HG03095 (cell line): ENCODE data around the gene SEPTIN12.
"Not testable (repeated sequence)": the region's sequence is repeated elsewhere in the genome, so short reads cannot be mapped to it uniquely, and the experiment has no call there.

ENCODE experiments used
- ATAC-seq: cut with Tn5 transposase; IDR thresholded peaks from one replicate; pipeline ENCODE4 v1.9.1; 2021; ENCODE audit warnings: moderate library complexity; ENCODE audit not compliant: unreplicated experiment

Gene SEPTIN12

DNA sequence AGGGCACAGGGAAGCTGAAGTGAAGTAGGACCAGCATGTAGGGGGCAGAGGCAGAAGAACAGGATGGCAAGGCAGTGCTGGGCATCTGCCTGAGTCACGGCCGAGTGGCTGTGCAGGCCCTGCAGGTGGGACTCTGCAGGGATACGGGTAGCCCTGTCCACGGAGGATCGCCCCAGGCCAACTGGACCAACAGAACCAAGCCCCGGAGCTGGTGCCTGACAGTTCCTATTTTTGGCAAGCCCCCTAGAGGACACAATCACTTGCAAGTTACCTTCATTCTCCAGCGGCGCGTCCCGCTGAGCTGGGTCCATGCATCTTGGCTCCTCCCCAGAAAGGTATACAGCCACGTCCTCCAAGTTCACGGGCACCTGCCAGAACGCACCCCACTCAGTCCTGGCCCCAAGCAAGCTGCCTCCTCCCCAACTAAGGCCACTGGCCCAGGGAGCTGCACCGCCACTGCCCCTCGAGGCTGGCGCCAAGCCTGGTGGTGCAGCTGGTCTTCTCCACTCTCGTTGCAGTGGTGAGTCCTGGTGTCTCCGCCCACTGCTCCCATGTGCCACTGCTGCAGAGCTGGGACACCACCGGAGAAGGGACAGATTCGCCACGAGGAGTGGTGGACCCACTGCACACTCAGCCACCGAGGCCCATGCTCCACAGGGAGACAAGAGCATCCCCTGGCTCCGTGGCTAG, 27.8 kb downstream of the SEPTIN12 start:
- no peak for ATAC-seq

DNA sequence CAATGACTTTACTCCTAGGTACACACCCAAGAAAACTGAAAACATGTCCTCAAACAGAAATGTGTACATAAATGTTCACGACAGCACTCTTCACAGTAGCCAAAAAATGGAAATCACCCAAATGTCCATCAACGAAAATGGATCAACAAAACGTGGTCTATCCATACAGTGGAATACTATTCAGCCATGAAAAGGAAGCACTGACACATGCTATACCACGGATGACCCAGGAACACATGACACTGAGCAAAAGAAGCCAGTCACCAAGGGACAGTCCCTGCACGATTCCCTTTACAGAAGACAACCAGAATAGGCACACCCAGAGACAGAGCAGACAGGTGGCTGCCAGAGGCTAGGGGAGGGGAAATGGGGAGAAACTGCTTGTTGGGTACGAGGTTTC, 32.5 kb downstream of the SEPTIN12 start:
- ATAC-seq: no peak

DNA sequence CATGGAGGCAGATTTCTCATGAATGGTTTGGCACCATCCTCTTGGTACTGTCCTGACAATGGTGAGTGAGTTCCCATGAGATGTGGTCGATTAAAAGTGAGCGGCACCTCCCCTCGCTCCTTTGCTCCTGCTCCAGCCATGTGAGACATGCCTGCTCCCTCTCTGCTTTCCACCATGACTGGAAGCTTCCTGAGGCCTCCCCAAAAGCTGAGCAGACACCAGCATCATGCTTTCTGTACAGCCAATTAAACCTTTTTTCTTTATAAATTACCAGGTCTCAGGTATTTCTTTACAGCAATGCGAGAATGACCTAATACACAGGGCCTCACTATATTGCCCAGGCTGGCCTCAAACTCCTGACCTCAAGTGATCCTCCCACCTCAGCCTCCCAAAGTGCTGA, 33.3 kb downstream of the SEPTIN12 start:
- ATAC-seq: no peak

DNA sequence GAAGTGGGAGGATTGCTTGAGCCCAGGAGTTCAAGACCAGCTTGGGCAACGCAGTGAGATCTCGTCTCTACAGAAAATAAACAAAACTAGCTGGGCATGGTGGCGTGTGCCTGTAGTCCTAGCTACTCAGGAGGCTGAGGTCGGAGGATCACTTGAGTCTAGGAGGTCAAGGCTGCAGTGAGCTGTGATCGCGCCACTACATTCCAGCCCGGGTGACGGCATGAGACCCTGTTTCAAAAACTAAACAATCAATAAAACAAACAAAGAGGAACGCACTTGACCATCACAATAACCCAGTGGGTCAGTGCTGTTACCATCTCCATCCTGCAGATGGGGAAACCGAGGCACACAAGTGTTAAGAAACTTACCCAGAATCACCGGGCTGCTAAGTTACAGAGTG, 34.9 kb downstream of the SEPTIN12 start:
- no peak for ATAC-seq

DNA sequence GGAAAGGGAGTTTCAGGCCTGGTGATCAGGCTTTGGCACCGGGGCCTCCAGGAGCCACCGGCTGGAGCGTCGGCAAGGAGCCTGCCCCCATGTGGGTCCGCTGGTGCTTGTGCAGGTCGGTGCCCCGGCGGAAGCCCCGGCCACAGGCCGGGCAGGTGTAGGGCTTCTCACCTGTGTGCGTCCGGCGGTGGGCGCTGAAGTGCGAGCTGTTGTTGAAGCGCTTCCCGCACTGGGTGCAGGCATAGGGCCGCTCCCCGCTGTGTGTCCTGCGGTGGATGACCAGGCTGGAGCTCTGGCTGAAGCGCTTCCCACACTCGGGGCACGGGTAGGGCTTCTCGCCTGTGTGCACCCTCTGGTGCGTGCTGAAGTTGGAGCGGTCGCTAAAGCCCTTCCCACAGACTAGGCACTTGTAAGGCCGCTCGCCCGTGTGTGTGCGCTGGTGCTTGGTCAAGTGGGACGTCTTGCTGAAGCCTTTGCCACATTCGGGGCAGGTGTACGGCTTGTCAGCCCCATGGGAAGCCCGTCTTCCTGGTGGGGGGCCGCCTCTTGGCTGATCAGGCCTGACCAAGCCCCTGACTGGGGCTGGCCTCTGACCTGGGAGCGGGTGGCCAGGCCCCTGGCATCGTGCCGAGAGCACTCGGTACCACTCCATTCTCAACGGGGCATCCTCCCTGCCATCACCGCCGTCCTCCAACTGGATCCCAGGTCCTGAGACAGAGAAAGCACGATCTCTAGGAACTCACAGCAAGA, 35.6 kb downstream of the SEPTIN12 start:
- ATAC-seq: no peak

DNA sequence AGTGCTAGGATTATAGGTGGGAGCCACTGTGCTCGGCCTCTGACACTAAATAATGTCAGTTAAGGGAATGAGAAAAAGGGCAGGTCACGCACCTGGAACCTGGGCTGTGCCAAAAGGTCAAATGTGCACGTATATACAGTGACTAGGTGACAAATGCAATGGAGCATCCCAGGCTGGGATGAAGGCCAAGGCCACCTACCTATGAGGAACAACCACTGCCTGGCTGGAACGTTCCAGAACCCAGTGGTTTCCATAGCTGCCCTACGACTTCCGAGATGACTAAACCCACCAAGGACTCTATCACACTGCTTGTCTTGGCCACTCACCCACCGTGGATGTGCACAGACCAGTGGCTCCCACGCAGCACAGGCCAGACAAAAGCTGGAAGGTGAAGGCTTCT, 37.2 kb downstream of the SEPTIN12 start:
- no peak for ATAC-seq

DNA sequence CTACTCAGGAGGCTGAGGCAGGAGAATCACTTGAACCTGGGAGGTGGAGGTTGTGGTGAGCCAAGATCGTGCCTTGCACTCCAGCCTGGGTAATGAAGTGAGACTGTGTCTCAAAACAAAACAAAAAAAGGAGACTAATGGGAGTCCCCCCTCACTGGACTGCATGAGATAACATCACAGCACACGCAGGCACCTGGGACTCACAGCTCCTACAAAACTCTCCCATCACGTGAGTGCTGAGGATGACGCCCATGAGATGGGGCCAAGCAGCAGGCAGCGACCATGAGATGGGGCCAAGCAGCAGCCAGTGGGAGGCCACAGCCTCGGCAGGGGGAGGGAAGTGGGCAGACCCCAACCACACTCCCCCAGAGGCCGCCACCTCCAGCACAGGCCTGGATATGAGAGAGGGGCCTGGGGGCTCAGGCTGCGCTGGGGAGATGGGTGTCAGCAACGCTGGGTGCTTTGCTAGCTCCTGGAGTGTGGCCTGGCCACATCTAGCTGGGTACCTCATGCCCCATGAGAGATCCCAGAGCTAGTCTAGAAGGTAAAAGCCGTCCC, 38.4 kb downstream of the SEPTIN12 start:
- ATAC-seq: no peak

DNA sequence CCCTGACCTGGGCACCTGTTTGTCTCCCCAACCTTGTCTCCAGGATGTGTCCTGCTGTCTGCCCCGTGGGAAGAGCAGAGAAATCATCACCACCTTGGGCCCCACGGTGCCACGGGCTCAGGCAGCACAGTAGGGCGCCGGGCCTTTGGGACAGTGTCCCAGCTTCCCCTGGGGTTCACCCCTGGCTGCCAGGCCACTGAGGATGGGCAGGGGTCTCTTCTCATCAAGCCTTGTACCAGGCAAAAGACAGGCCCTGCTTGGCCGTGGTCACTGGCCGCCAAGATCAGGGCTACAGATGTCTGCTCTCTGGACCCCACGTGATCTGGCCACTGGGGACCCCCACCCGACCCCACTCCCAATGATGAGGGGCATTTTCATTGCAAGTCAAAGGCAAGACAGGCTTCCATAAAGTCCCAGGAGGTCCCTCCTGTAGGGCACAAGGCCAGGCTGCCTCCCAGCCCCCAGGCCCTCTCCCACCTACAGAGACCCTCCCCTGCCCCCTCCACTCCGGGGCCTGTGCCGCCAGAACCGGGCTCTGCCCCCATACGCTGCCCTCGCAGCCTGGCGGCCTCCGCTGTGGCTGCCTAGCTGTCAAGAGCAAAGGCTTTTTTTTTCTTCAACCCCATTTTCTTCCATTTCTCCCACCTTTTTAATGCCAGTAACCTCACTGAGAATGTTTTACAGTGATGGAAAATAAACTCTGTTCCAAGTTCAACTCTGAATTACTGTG, 39.3 kb downstream of the SEPTIN12 start:
- ATAC-seq: no peak

DNA sequence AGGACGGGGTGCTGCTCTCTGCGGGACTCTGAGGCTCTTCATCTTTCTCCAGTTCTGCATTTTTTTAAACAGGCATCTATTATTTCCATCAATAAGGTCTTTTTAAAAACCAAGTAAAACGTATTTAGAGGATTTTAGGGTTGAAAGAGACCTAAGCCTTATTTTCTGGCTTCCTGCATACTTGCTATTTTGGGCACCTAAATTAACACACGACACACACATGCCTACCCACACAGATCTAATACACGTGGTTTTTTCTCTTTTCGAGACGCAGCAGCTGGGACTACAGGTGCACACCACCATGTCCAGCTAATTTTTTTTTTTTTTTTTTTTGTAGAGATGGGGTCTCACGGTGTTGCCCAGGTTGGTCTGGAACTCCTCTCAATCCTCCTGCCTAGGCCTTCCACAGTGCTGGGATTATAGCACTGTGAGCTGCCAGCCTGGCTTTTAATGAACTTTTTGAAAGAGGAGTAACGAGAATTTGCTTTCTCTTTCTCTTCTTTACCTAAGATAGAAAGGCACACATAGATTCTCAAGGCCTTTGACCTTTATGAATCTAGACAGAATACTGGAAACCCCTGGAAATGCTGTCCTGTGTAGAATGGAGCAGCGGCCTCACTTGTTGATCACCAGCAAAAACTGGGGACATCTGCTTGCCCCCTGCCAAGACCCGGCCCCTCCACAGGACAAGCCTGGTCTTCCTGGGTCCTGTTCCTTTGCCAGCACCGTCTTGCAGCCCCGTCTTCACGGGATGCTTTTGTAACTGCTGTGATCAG, 40.1 kb downstream of the SEPTIN12 start:
- ATAC-seq: no peak

DNA sequence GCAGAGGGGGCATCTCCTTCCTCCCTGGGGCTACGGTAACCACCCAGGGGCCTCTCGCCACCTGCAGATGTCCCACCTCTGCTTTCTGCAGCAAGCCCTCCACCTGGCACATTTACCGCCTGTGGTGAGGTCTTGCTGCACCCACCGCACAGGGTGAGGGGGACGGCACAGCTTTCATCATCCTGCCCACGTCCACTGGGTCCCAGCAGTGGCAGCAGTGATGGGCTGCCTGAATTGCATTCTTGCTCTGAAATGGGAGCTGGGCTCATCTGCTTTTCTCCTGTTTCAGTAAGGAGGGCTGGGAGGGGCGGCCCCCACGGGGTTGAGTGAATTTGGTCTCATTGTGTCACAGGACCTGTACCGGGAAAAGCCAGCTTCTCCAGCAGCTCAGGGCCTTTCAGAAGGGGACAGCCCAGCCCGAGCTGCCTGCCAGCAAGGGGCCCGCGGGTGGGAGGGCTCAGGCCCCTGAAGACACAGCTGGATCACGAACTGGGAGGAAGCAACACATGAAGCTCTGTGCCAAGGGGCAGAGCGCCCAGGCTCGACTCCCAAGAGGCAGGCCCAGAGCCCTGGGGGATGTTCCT, 41.1 kb downstream of the SEPTIN12 start:
- no peak for ATAC-seq

DNA sequence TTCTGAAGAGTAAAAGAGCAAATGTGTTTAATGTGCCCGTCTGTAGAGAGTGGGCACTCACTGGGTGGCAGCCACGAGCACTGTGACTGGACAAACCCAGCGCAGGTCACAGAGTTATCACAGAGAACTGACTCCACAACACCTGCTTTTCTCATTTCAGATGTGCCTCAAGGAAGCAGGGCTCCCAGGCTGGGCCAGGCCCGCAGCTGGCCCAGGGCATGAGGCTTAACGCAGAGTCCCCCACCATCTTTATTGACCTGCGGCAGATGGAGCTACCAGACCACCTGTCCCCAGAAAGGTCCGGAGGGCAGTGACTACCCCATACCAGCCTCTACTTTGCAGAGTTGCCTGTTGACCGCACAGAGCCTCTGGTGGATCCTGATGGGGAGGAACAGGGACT, 41.9 kb downstream of the SEPTIN12 start:
- ATAC-seq: no peak

DNA sequence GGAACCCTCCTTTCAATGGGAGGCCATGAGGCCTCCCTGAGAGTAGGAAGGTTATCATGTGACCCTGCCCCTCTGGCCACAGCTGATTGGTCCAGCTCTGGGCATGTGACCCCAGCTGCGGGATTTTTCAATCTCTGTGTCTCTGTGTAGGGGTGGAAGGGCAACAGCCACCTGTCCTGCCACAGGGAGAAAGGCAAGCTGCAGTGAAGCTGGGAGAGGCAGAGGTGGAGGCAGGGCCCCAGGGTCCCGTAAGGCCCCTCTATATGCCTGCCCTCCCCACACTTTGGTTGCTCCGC, 42.9 kb downstream of the SEPTIN12 start:
- no peak for ATAC-seq

DNA sequence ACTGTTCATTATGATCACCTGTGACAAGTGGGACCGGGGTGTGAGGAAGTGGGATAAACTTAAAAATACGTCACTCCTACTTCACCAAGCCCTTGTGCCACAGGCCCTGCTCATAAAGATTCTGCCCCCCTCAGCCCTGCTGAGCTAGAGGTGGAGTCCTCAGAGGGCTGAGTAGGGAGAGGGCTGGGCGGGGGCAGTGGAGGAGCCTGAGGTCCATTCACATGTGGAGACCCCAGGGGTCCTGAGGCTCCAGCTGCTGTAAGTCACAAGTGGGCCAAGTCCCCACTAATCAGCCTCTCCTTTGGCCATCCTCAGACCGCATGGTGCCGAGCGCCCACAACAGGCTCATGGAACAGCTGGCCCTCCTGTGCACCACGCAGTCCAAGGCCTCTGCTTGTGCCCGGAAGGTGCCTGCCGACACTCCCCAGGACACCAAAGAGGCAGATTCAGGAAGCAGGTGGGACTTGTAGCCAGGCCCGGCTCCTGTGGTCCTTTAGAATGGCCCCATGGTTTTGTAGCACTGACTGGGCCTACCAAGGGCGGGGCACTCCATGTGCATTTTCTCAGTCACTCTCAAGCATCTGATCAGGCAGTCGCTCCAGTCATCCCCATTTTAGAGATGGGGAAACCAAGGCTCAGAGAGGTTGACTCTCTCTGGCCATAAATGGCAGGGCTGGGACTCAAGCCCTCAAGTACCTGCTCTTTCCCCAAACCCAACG, 43.4 kb downstream of the SEPTIN12 start:
- ATAC-seq: no peak

DNA sequence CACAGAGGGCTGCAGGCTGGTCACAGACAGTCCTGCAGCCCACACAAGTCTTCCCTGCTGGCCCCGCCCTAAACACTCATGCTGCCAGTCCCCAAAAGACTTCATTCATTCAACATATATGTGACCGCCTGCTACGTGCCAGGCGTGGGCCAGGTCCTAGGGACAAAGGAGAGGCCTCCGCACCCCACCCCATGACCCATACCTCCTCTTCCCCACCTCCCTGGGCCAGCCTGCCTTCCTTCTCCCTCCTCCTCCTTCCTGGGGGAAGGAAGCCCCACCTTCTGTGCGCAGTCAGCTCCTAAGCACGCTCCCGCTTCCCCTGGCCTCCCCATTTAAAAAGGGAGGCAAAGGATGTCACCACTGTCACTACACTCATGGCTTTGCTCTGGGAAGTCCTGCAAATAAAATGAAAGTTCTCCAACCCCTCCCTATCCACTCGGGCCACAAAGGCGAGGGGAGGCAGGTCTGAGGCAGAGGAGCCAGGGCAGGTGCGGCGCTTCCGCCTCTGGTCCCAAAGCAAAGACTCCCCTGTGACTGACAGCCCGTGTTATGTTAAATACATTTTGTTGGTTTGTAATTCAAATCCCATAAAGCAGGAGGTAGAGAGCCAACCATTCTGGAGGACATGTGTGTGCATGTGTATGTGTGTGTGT, 44.8 kb downstream of the SEPTIN12 start:
- ATAC-seq: no peak

DNA sequence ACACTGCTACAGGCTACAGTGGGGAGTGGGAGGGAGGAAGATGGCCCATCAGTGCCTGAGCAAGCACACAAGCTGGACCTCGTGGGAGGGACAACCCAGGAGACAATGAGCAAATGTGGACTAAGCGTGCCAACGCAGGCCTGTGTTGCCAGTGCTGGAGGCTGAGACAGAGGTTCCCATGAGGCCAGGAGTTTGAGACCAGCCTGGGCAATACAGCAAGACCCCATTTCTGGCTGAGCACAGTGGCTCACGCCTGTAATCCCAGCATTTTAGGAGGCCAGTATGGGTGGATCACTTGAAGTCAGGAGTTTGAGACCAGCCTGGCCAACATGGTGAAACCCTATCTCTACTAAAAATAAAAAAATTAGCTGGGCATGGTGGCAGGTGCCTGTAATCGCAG, 49.8 kb downstream of the SEPTIN12 start:
- ATAC-seq: not testable (repeated sequence)

DNA sequence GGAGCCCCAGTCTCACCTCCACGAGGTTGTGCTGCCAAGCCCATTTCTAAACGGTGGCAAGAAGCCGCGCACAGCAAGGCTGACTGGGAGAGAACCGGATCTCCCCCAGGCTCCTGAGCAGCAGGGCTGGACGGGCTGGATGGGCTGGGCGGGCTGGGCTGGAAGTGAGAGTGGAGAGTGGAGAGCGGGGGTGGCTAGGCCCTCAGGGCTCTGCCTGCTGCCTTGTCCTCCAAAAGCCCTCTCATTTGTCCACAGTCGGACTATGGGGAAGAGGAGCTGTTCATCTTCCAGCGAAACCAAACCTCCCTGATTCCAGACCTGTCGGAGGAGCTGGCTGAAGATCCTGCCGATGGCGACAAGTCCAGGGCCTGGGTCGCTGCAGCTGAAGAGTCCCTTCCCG, 50.6 kb downstream of the SEPTIN12 start:
- ATAC-seq: no peak

DNA sequence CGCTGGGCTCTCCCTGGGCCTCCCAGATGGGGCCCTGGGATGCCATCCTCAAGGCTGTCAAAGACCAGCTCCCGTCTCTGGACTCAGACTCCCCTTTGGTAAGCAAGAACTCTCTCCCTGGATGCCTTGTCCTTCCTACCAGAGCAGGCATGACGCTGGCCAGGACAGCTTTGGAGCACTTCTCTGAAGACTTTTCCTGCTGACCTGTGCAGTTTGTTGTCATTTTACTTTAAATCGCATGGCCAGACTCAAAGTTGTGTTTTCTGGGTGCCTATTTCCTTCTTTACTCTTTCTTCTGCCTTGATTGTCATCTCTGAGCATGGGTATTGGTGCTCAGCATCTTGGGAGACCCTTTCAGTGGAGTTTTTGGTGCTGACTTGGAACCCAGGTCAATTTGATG, 51.6 kb downstream of the SEPTIN12 start:
- ATAC-seq: no peak

DNA sequence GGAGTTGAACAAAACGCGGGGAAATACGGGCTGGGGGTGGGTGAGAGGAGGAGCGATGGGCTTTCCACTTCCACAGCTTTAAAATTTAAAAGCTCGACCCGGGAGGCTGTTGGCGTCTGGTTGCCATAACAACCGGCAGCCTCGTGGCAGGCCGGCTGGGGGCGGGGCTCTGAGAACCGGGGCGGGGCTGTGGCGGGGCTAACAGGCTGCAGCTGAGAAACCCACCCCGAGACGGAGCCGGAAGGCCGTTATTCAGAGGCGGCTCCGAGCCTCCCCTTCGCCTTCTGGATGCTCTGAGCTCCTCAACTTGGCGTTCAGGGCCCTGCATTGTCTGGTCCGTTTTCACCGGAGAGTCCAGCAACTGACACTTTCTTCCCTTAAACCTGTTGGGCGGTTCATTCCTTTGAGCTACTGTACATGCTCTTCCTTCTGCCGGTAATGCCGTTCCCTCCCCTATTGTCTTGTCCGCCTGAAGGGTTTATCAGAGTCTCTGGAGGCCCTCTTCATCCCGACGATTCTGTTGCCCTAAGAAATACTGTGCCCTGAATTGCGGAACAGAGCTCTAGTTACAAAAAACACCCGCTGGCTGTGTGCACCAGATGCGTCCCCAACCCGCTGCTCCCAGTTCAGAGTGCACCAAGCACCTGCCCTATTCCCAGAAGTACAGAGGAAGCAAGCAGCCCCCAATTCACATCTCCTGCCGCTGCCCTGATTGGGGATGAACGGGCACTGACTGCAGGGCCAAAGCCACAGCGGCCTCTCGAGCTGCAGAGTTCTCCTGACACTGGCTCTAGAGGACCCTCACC, 53.2 kb downstream of the SEPTIN12 start:
- ATAC-seq: peak; percentile 54
